PC-3 (cell line): Measurements from ENCODE around the gene CLDN18.

Experiments
- EZH2 ChIP-seq: fragments of 300-600 bp; sonication (generic); IDR thresholded peaks from one replicate; pipeline ENCODE4 v1.6.1; 2017; ENCODE audit warnings: antibody characterized with exemption, mild to moderate bottlenecking, low read length; ENCODE audit not compliant: unreplicated experiment
- EZH2phosphoT487 ChIP-seq: fragments of 300-600 bp; sonication (generic); IDR thresholded peaks from 2 replicates; pipeline ENCODE4 v1.6.1; 2018; ENCODE audit warnings: mild to moderate bottlenecking, antibody characterized with exemption, low read length, borderline replicate concordance
- TF ChIP-seq, protein P1 (sequence below): fragments of 300-600 bp; sonication (generic); conservative IDR thresholded peaks from 2 replicates; pipeline ENCODE4 v1.5.1; 2017; ENCODE audit warnings: antibody characterized with exemption, low read depth, mild to moderate bottlenecking, low read length

DNA sequence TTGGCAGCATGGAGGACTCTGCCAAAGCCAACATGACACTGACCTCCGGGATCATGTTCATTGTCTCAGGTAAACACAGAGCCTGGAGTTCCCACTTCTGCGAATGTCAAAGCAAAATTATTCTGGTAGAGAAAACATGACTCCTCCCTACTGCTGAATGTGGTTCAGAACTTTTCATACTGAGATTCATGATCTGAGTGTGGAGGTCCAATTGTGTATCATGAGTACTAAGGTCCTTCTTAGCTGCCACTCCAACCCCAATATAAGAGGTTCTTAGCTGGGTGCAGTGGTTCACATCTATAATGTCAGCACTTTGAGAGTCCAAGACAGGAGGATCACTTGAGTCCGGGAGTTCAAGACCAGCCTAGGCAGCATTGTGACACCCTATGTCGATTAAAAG is 13.8 kb downstream of the CLDN18 start:
- TF ChIP-seq, protein P1, sequence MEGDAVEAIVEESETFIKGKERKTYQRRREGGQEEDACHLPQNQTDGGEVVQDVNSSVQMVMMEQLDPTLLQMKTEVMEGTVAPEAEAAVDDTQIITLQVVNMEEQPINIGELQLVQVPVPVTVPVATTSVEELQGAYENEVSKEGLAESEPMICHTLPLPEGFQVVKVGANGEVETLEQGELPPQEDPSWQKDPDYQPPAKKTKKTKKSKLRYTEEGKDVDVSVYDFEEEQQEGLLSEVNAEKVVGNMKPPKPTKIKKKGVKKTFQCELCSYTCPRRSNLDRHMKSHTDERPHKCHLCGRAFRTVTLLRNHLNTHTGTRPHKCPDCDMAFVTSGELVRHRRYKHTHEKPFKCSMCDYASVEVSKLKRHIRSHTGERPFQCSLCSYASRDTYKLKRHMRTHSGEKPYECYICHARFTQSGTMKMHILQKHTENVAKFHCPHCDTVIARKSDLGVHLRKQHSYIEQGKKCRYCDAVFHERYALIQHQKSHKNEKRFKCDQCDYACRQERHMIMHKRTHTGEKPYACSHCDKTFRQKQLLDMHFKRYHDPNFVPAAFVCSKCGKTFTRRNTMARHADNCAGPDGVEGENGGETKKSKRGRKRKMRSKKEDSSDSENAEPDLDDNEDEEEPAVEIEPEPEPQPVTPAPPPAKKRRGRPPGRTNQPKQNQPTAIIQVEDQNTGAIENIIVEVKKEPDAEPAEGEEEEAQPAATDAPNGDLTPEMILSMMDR, result no peak
- no peak for TF ChIP-seq EZH2
- no peak for TF ChIP-seq EZH2phosphoT487
